Liver (tissue), 9 donors: ENCODE data around the gene OR10A3. TPM values are rescaled to one million over a fixed set of nuclear protein-coding genes. Genes with fewer than 3 reads are reported as not detected.

Experiments used
- DNase-seq: peaks from one replicate; pipeline ENCODE4 v3.0.0-alpha.2; 2017; ENCODE audit warnings: low spot score
- H3K27ac ChIP-seq, 2 donors: one replicate each; pipeline ENCODE4 v1.7.0; 2013; ENCODE audit warnings: inconsistent platforms in 2 of 2, low read length in 2 of 2, control low read depth in 1 of 2, low read depth in 1 of 2, mild to moderate bottlenecking in 1 of 2
- H3K27me3 ChIP-seq, 4 donors: one replicate each; pipeline versions ENCODE4 v1.6.1 to v1.7.0; 2013; ENCODE audit warnings: low read length in 3 of 4, inconsistent platforms in 1 of 4, mild to moderate bottlenecking in 1 of 4, moderate library complexity in 1 of 4; ENCODE audit not compliant: control insufficient read depth in 4 of 4, insufficient read depth in 4 of 4
- H3K36me3 ChIP-seq, 4 donors: one replicate each; pipeline versions ENCODE4 v1.6.1 to v1.7.0; 2013; ENCODE audit warnings: low read length in 3 of 4, mild to moderate bottlenecking in 3 of 4, low read depth in 1 of 4, moderate library complexity in 1 of 4; ENCODE audit not compliant: control insufficient read depth in 4 of 4, insufficient read depth in 3 of 4
- H3K4me1 ChIP-seq, 4 donors: one replicate each; pipeline versions ENCODE4 v1.6.1 to v1.7.0; 2013; ENCODE audit warnings: low read length in 3 of 4, mild to moderate bottlenecking in 3 of 4, moderate library complexity in 1 of 4; ENCODE audit not compliant: control insufficient read depth in 4 of 4, insufficient read depth in 4 of 4
- H3K4me3 ChIP-seq, 3 donors: one replicate each; pipeline versions ENCODE4 v1.6.1 to v1.7.0; 2013; ENCODE audit warnings: low read length in 3 of 3, control low read depth in 1 of 3, low read depth in 1 of 3, mild to moderate bottlenecking in 1 of 3
- H3K9ac ChIP-seq, 2 donors: one replicate each; pipeline ENCODE4 v1.7.0; 2013; ENCODE audit warnings: low read length in 2 of 2, mild to moderate bottlenecking in 2 of 2, moderate library complexity in 2 of 2, control low read depth in 1 of 2, low read depth in 1 of 2
- H3K9me3 ChIP-seq, 4 donors: one replicate each; pipeline versions ENCODE4 v1.6.1 to v1.7.0; 2013; ENCODE audit warnings: low read length in 3 of 4; ENCODE audit not compliant: control insufficient read depth in 4 of 4
- ATF3 ChIP-seq: IDR thresholded peaks from 2 replicates; pipeline ENCODE4 v1.6.1; 2016; ENCODE audit warnings: antibody characterized with exemption
- CTCF ChIP-seq: fragments of 150-350 bp; IDR thresholded peaks from 2 replicates; pipeline ENCODE4 v1.5.1; 2017; ENCODE audit warnings: improper control_type of control experiment, low read depth, low read length; ENCODE audit not compliant: missing input control
- EGR1 ChIP-seq, 2 donors: IDR thresholded peaks; 2 replicates each; pipeline ENCODE4 v1.6.1; 2016 to 2018; ENCODE audit warnings: antibody characterized with exemption in 2 of 2, low read depth in 2 of 2
- FOXA1 ChIP-seq: IDR thresholded peaks from 2 replicates; pipeline ENCODE4 v1.6.1; 2016; ENCODE audit warnings: antibody characterized with exemption
- FOXA2 ChIP-seq: IDR thresholded peaks from 2 replicates; pipeline ENCODE4 v1.6.1; 2016; ENCODE audit warnings: antibody characterized with exemption
- GABPA ChIP-seq, 2 donors: IDR thresholded peaks in 1 of 2; conservative IDR thresholded peaks in 1 of 2; 2 replicates each; pipeline ENCODE4 v1.6.1; 2016; ENCODE audit warnings: antibody characterized with exemption in 2 of 2, mild to moderate bottlenecking in 1 of 2, moderate library complexity in 1 of 2
- HNF4A ChIP-seq, 2 donors: conservative IDR thresholded peaks; 2 replicates each; pipeline ENCODE4 v1.6.1; 2016; ENCODE audit warnings: antibody characterized with exemption in 2 of 2, mild to moderate bottlenecking in 2 of 2
- HNF4G ChIP-seq: IDR thresholded peaks from 2 replicates; pipeline ENCODE4 v1.6.1; 2016; ENCODE audit warnings: antibody characterized with exemption
- JUND ChIP-seq, 2 donors: IDR thresholded peaks; 2 replicates each; pipeline ENCODE4 v1.6.1; 2016; ENCODE audit warnings: antibody characterized with exemption in 2 of 2
- MAX ChIP-seq: IDR thresholded peaks from 2 replicates; pipeline ENCODE4 v1.6.1; 2016; ENCODE audit warnings: antibody characterized with exemption
- RAD21 ChIP-seq, 2 donors: IDR thresholded peaks; 2 replicates each; pipeline ENCODE4 v1.6.1; 2016; ENCODE audit warnings: antibody characterized with exemption in 2 of 2, mild to moderate bottlenecking in 2 of 2
- REST ChIP-seq: IDR thresholded peaks from 2 replicates; pipeline ENCODE4 v1.6.1; 2016; ENCODE audit warnings: antibody characterized with exemption, mild to moderate bottlenecking
- SP1 ChIP-seq: IDR thresholded peaks from 2 replicates; pipeline ENCODE4 v1.6.1; 2018; ENCODE audit warnings: antibody characterized with exemption, mild to moderate bottlenecking
- TAF1 ChIP-seq: conservative IDR thresholded peaks from 2 replicates; pipeline ENCODE4 v1.6.1; 2016; ENCODE audit warnings: antibody characterized with exemption, mild to moderate bottlenecking
- YY1 ChIP-seq: IDR thresholded peaks from 2 replicates; pipeline ENCODE4 v1.6.1; 2016; ENCODE audit warnings: antibody characterized with exemption, mild to moderate bottlenecking
- ZBTB33 ChIP-seq: IDR thresholded peaks from 2 replicates; pipeline ENCODE4 v1.6.1; 2016; ENCODE audit warnings: antibody characterized with exemption
- WGBS: extraction: QIAGEN DNeasy Blood & Tissue Kit; methylation state at CpG from one replicate; pipeline ENCODE4 v1.1.7; 2013; 5-methylcytosine and 5-hydroxymethylcytosine counted together
- polyA plus RNA-seq, 2 donors: library from polyadenylated mRNA; stranded (reverse) in 1 of 2; unstranded in 1 of 2; fragments of 200-250 nt in 1 of 2; fragments of >200 nt in 1 of 2; fragmentation: Nextera tagmentation in 1 of 2; extraction: Ambion mirVana in 1 of 2; gene quantifications; one replicate each; pipeline versions ENCODE4 v1.2.1 to v1.2.3, GENCODE V29; 2013 to 2015
- total RNA-seq, 2 donors: library from RNA; depleted of rRNA; stranded (reverse); fragments of >200 nt; gene quantifications; one replicate each; pipeline ENCODE4 v1.2.3, GENCODE V29; 2014
- donor health status: healthy.
- donor health status: healthy.
- donor health status: healthy.
- donor health status: healthy.
- donor health status: healthy.

The OR10A3 gene
- total and polyA plus RNA-seq, 4 donors, result not detected

GRCh38 chr11:7982582-7983119, 41.1 kb upstream of the OR10A3 start:
- no peak for DNase-seq
- TF ChIP-seq GABPA (IDR thresholded peaks at IDR 0.05 in 1 of 2, conservative IDR thresholded peaks at IDR 0.05 in 1 of 2) (no peak), TAF1 (no peak), EGR1 (IDR thresholded peaks at IDR 0.05; ENCODE audit: low read depth in 2 of 2) (no peak), SP1 (no peak), ATF3 (no peak), JUND (IDR thresholded peaks at IDR 0.05) (no peak), CTCF (no peak), YY1 (no peak), HNF4G (no peak), FOXA2 (no peak), FOXA1 (no peak), MAX (no peak), REST (no peak), HNF4A (conservative IDR thresholded peaks at IDR 0.05) (no peak), RAD21 (IDR thresholded peaks at IDR 0.05) (no peak)
- no peaks in the 10 kb centered on the region for H3K36me3 ChIP-seq
- no peak overlapping the region for H3K27ac ChIP-seq
- 80% methylated on average over 1 of the region's 1 CpG for WGBS
- H3K27me3 ChIP-seq, result peaks cover 0 to 2% (median 0%) of the 10 kb centered on the region in 4 donors
- no peak overlapping the region for H3K9ac ChIP-seq
- peaks cover 0 to 5% (median 5%) of the 10 kb centered on the region in 4 donors for H3K4me1 ChIP-seq
- no peak overlapping the region for H3K4me3 ChIP-seq
- no peaks in the 10 kb centered on the region for H3K9me3 ChIP-seq

GRCh38 chr11:7981619-7982157, 40.2 kb upstream of the OR10A3 start:
- no peak overlapping the region for H3K27ac ChIP-seq
- no peak for DNase-seq
- peaks cover 0 to 2% (median 0%) of the 10 kb centered on the region in 4 donors for H3K27me3 ChIP-seq
- no peak overlapping the region for H3K4me3 ChIP-seq
- H3K9ac ChIP-seq, result no peak overlapping the region
- TF ChIP-seq HNF4G, result no peak
- no peak for TF ChIP-seq ZBTB33
- TF ChIP-seq YY1, result no peak
- no peak for TF ChIP-seq GABPA (IDR thresholded peaks at IDR 0.05 in 1 of 2, conservative IDR thresholded peaks at IDR 0.05 in 1 of 2)
- no peak for TF ChIP-seq MAX
- TF ChIP-seq REST, result no peak
- no peak for TF ChIP-seq FOXA1
- peaks cover 0 to 3% (median 2%) of the 10 kb centered on the region in 4 donors for H3K4me1 ChIP-seq
- H3K9me3 ChIP-seq, result no peaks in the 10 kb centered on the region
- 63% methylated on average over 1 of the region's 1 CpG for WGBS
- H3K36me3 ChIP-seq, result no peaks in the 10 kb centered on the region
